Naive thymus-derived CD4-positive, alpha-beta T cell (primary cell): ENCODE results near the gene MYO5C. TPM values are rescaled to one million over a fixed set of nuclear protein-coding genes. Genes with fewer than 3 reads are reported as not detected.
A peak's percentile ranks its signal among the peaks of the same experiment; 100 is the strongest.

ENCODE experiments used
- ATAC-seq: fragments of 150-1000 bp; cut with Tn5 transposase; 2 replicates; pipeline ENCODE4 v1.10.0; 2021; ENCODE audit warnings: mild to moderate bottlenecking, moderate library complexity
- CTCF ChIA-PET: fragments of 350-600 bp; sonication (Branson Sonifier 250); formaldehyde crosslinking; loops from one replicate; lab custom pipeline; 2021; ENCODE audit warnings: antibody characterized with exemption; lab: Charles Lee
- POLR2A ChIA-PET: fragments of 350-600 bp; sonication (Branson Sonifier 250); formaldehyde crosslinking; loops from one replicate; lab custom pipeline; 2021; ENCODE audit warnings: antibody characterized with exemption, inconsistent platforms; lab: Charles Lee
- DNase-seq, 9 donors: peaks; one replicate each; pipeline versions ENCODE4 v3.0.0 to v3.0.0-alpha.2; 2020 to 2022; ENCODE audit warnings: mixed read lengths in 1 of 9
- H3K27ac ChIP-seq: one replicate; pipeline ENCODE4 v1.7.0; 2013; ENCODE audit warnings: mild to moderate bottlenecking, low read depth, low read length, moderate library complexity
- H3K27me3 ChIP-seq, 2 donors: one replicate each; pipeline ENCODE4 v1.7.0; 2013; ENCODE audit warnings: low read length in 2 of 2, mild to moderate bottlenecking in 2 of 2, moderate library complexity in 2 of 2; ENCODE audit not compliant: control insufficient read depth in 2 of 2, insufficient read depth in 2 of 2
- H3K36me3 ChIP-seq, 3 experiments: 1 replicate in 2 of 3; 2 replicates in 1 of 3; pipeline ENCODE4 v1.7.0; 2013; ENCODE audit warnings: low read length in 3 of 3, mild to moderate bottlenecking in 3 of 3, moderate library complexity in 1 of 3; ENCODE audit not compliant: insufficient read depth in 3 of 3, control insufficient read depth in 2 of 3
- H3K4me1 ChIP-seq, 2 donors: one replicate each; pipeline ENCODE4 v1.7.0; 2013; ENCODE audit warnings: low read length in 2 of 2, mild to moderate bottlenecking in 2 of 2, moderate library complexity in 1 of 2; ENCODE audit not compliant: control insufficient read depth in 2 of 2, insufficient read depth in 2 of 2
- H3K4me3 ChIP-seq: 2 replicates; pipeline ENCODE4 v1.7.0; 2013; ENCODE audit warnings: mild to moderate bottlenecking, low read length
- H3K9me3 ChIP-seq, 3 experiments: 1 replicate in 2 of 3; 2 replicates in 1 of 3; pipeline ENCODE4 v1.7.0; 2013; ENCODE audit warnings: low read length in 3 of 3; ENCODE audit not compliant: control insufficient read depth in 2 of 3
- H3K27ac Mint-ChIP-seq, 9 donors: one replicate each; pipeline ENCODE4 v1.8.0; 2020 to 2022; ENCODE audit warnings: mixed read lengths in 9 of 9, mild to moderate bottlenecking in 8 of 9, moderate library complexity in 5 of 9, inconsistent platforms in 2 of 9
- H3K27me3 Mint-ChIP-seq, 5 donors: one replicate each; pipeline ENCODE4 v1.8.0; 2021 to 2022; ENCODE audit warnings: mixed read lengths in 5 of 5, mild to moderate bottlenecking in 1 of 5
- H3K36me3 Mint-ChIP-seq, 5 donors: one replicate each; pipeline ENCODE4 v1.8.0; 2020 to 2022; ENCODE audit warnings: mixed read lengths in 5 of 5, mild to moderate bottlenecking in 3 of 5, inconsistent platforms in 1 of 5
- H3K4me1 Mint-ChIP-seq, 7 donors: one replicate each; pipeline ENCODE4 v1.8.0; 2020 to 2022; ENCODE audit warnings: mixed read lengths in 7 of 7, mild to moderate bottlenecking in 3 of 7, inconsistent platforms in 1 of 7
- H3K4me3 Mint-ChIP-seq, 10 donors: one replicate each; pipeline ENCODE4 v1.8.0; 2020 to 2022; ENCODE audit warnings: mild to moderate bottlenecking in 10 of 10, mixed read lengths in 10 of 10, moderate library complexity in 6 of 10, inconsistent platforms in 2 of 10
- H3K9me3 Mint-ChIP-seq, 11 donors: one replicate each; pipeline ENCODE4 v1.8.0; 2020 to 2022; ENCODE audit warnings: mixed read lengths in 11 of 11, mild to moderate bottlenecking in 4 of 11, inconsistent platforms in 1 of 11, moderate library complexity in 1 of 11
- intact Hi-C, 2 donors: fragments of 100-400 bp; cut with micrococcal nuclease; formaldehyde crosslinking; loops; one replicate each; pipeline ENCODE4 v1.15.1; 2023
- polyA plus RNA-seq, 2 donors: library from polyadenylated mRNA; unstranded; fragments of 300-500 nt; fragmentation: Illumina TruSeq; gene quantifications; one replicate each; pipeline ENCODE4 v1.2.3, GENCODE V29; 2021
- total RNA-seq, 6 experiments: library from RNA in 5 of 6; stranded (reverse) in 5 of 6; gene quantifications; 1 replicate in 5 of 6; 2 replicates in 1 of 6; pipeline ENCODE4 v1.2.3 and lab custom pipeline; 2021 to 2026

Gene MYO5C
- total and polyA plus RNA-seq, 7 experiments from 2014 or later = 0.19 to 1.3 (median 0.31) TPM; not detected in 1

DNA sequence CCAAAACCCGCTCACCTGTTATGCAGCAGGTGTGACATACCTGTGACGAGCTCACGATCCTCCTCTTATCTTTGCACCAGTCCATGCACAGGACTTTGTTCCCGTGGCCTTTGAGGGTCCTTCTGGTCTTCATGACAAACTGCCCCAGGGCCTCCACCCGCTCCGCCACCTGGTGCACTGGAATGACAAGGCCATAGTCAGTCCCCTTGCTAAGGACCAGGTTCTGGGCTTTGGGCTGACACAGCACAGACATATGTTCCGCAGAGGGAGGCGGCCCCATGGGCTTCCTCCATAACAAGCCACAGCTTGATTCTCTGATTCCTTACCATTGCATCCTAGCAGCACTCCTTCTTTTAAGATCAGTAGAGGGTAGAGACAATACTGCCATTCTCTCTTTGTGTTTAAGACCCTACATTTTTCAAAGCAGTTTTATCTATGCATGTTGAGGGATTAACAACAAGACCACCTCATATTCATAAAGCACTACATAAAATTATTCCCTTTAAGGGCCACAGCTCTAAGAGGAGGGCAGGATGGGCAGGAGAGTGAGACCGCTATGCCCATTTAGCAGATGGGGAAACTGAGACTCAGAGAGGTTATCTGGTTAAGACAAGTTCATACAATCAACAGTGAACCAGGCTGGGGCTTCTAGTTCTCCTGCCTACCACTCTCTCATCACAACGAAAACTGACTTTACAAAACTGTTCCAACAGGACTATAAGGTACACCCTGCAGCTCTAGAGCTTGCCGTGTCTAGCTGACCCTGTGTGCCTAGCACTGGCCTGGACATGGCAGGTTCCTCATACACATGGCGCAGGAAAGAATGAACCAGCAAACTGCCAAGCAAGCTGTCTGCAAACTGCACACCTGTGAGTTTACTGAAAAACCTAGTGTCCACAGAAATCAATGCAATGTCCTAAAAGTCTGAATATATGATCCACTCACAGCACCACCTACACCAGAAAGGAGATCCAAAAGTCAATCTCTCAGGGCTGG lies 141.4 kb downstream of the MYO5C start:
- no peak for ATAC-seq
- CTCF ChIA-PET = interaction anchor here (0.8 kb wide), 1 partner anchor 73 kb away, joined by 4 read pairs; no protein-coding TSS in a partner anchor

GRCh38 chr15:52151353-52151752 lies 144.3 kb downstream of the MYO5C start:
- H3K9me3 ChIP-seq = no peaks in the 10 kb centered on the region
- Mint-ChIP-seq H3K27ac (no peak overlapping the region), H3K4me3 (no peak overlapping the region), H3K27me3 (no peaks in the 10 kb centered on the region), H3K36me3 (peaks cover 7 to 66% (median 25%) of the 10 kb centered on the region in 5 donors), H3K4me1 (peaks cover 0 to 6% (median 3%) of the 10 kb centered on the region in 7 donors), H3K9me3 (peaks cover 0 to 2% (median 0%) of the 10 kb centered on the region in 11 donors)
- peaks cover 15 to 64% (median 16%) of the 10 kb centered on the region in 3 experiments for H3K36me3 ChIP-seq
- no peak for ATAC-seq
- H3K27me3 ChIP-seq = no peaks in the 10 kb centered on the region
- intact Hi-C loops = no loop called here
- POLR2A ChIA-PET = no interaction called here
- H3K4me3 ChIP-seq = no peak overlapping the region
- DNase-seq = no peak
- no peaks in the 10 kb centered on the region for H3K4me1 ChIP-seq
- no peak overlapping the region for H3K27ac ChIP-seq
- CTCF ChIA-PET = no interaction called here

More for the DNA sequence above, 141.4 kb downstream of the MYO5C start:
- Histone ChIP-seq H3K36me3 (peaks cover 7 to 49% (median 10%) of the 10 kb centered on the region in 3 experiments), H3K4me3 (no peak overlapping the region), H3K4me1 (no peaks in the 10 kb centered on the region), H3K27ac (no peak overlapping the region), H3K27me3 (no peaks in the 10 kb centered on the region), H3K9me3 (no peaks in the 10 kb centered on the region)
- H3K36me3 Mint-ChIP-seq = peaks cover 7 to 49% (median 19%) of the 10 kb centered on the region in 5 donors
- intact Hi-C loops = no loop called here
- no peak for DNase-seq
- no peak overlapping the region for H3K4me3 Mint-ChIP-seq
- H3K27me3 Mint-ChIP-seq = no peaks in the 10 kb centered on the region
- peaks cover 0 to 7% (median 2%) of the 10 kb centered on the region in 7 donors for H3K4me1 Mint-ChIP-seq
- POLR2A ChIA-PET = interaction anchor here (0.5 kb wide), 1 partner anchor 73 kb away, joined by 4 read pairs; no protein-coding TSS in a partner anchor
- H3K9me3 Mint-ChIP-seq = peaks cover 0 to 2% (median 0%) of the 10 kb centered on the region in 11 donors
- H3K27ac Mint-ChIP-seq = peak overlapping the region in 2 of 9 donors; percentile 43 to 56

DNA sequence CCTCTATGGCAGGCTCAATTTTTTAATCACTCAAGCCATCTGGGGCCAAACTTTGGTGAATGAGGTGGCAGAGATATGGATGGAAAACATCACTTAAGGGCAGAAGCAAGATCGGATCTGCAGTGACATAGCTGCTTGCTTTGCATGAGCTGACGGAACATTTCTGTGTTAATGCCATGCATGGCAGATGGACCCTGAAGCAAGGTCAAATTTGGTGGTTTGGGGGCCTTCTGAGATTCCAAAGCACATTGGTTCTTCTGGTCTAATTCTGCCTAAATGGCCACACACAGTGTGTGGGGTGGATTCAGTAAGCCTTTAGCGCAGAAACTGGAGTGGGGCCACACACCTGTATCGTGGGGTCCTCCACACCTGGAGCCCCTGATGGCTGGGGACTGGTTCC lies 144.7 kb downstream of the MYO5C start:
- H3K9me3 Mint-ChIP-seq = peaks cover 0 to 2% (median 0%) of the 10 kb centered on the region in 11 donors
- H3K27me3 Mint-ChIP-seq = no peaks in the 10 kb centered on the region
- intact Hi-C loops = no loop called here
- peaks cover 11 to 65% (median 27%) of the 10 kb centered on the region in 5 donors for H3K36me3 Mint-ChIP-seq
- Histone ChIP-seq H3K4me1 (no peaks in the 10 kb centered on the region), H3K9me3 (no peaks in the 10 kb centered on the region), H3K4me3 (no peak overlapping the region), H3K36me3 (peaks cover 15 to 68% (median 19%) of the 10 kb centered on the region in 3 experiments), H3K27ac (no peak overlapping the region), H3K27me3 (no peaks in the 10 kb centered on the region)
- peaks cover 0 to 4% (median 0%) of the 10 kb centered on the region in 7 donors for H3K4me1 Mint-ChIP-seq
- CTCF ChIA-PET = no interaction called here
- ATAC-seq = no peak
- no peak overlapping the region for H3K4me3 Mint-ChIP-seq
- no peak overlapping the region for H3K27ac Mint-ChIP-seq
- no peak for DNase-seq
- POLR2A ChIA-PET = no interaction called here

DNA sequence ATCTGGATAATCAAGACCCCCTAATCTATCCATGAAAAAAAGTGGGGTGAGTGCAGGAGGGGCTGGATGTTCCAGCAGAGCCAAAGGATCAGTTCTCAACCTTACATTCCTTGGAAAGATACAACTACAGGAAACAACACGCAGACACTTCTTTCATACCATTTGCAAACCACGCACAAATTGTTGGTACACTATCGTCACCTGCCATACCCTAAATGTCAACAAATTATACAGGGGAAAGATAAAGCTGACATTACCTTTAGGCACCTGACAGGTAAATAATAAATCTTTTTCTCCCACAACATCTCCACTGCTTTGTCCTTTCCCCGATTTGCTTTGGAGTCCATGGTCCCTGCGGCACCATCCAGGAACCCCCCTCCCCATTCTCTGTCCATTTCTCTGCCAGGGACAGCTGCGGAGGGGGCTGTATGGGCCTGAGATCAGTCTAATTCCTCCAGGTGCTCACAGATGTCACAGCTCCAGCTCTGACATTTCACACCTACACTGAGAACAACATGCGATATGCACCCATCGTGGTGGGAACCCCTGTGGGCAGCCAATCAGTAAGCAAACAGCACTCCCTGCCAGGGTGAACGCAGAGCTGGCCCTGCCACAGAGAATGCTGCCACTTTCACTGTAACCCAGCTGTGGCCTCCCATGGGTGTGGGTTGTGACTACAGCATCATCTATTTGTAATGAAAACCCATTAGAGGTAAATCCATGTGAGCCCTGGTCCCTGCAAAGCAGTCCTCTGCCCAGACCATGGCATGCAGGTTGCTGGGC lies 145.4 kb downstream of the MYO5C start:
- intact Hi-C loops = no loop called here
- CTCF ChIA-PET = no interaction called here
- H3K36me3 Mint-ChIP-seq = peaks cover 11 to 65% (median 27%) of the 10 kb centered on the region in 5 donors
- H3K36me3 ChIP-seq = peaks cover 15 to 72% (median 19%) of the 10 kb centered on the region in 3 experiments
- DNase-seq (no peak), ATAC-seq (no peak)
- POLR2A ChIA-PET = no interaction called here
- peaks cover 0 to 2% (median 0%) of the 10 kb centered on the region in 7 donors for H3K4me1 Mint-ChIP-seq
- no peaks in the 10 kb centered on the region for H3K9me3 ChIP-seq
- H3K27me3 Mint-ChIP-seq = no peaks in the 10 kb centered on the region
- H3K9me3 Mint-ChIP-seq = peaks cover 0 to 2% (median 0%) of the 10 kb centered on the region in 11 donors
- no peaks in the 10 kb centered on the region for H3K4me1 ChIP-seq
- H3K27ac ChIP-seq = no peak overlapping the region
- no peak overlapping the region for H3K4me3 Mint-ChIP-seq
- H3K4me3 ChIP-seq = no peak overlapping the region
- no peaks in the 10 kb centered on the region for H3K27me3 ChIP-seq
- no peak overlapping the region for H3K27ac Mint-ChIP-seq

GRCh38 chr15:52148403-52148802 lies 147.2 kb downstream of the MYO5C start:
- H3K36me3 ChIP-seq = peaks cover 19 to 77% (median 19%) of the 10 kb centered on the region in 3 experiments

GRCh38 chr15:52146776-52147175 lies 148.8 kb downstream of the MYO5C start:
- Mint-ChIP-seq H3K36me3 (peaks cover 10 to 76% (median 36%) of the 10 kb centered on the region in 5 donors), H3K27ac (no peak overlapping the region), H3K27me3 (no peaks in the 10 kb centered on the region), H3K9me3 (peaks cover 0 to 2% (median 0%) of the 10 kb centered on the region in 11 donors), H3K4me1 (peaks cover 0 to 1% (median 0%) of the 10 kb centered on the region in 7 donors), H3K4me3 (no peak overlapping the region)
- DNase-seq (no peak), ATAC-seq (no peak)
- peaks cover 19 to 80% (median 23%) of the 10 kb centered on the region in 3 experiments for H3K36me3 ChIP-seq
- H3K27me3 ChIP-seq = no peaks in the 10 kb centered on the region
- H3K4me1 ChIP-seq = no peaks in the 10 kb centered on the region
- CTCF ChIA-PET = interaction anchor here (0.6 to 0.7 kb wide), 2 partner anchors 68 to 109 kb away, joined by 3 to 4 read pairs; no protein-coding TSS in a partner anchor
- H3K27ac ChIP-seq = no peak overlapping the region
- POLR2A ChIA-PET = no interaction called here
- H3K4me3 ChIP-seq = no peak overlapping the region
- no peaks in the 10 kb centered on the region for H3K9me3 ChIP-seq
- intact Hi-C loops = no loop called here

More at GRCh38 chr15:52148403-52148802, 147.2 kb downstream of the MYO5C start:
- no peak overlapping the region for H3K27ac ChIP-seq
- no peaks in the 10 kb centered on the region for H3K4me1 ChIP-seq
- DNase-seq (no peak), ATAC-seq (no peak)
- peaks cover 11 to 76% (median 33%) of the 10 kb centered on the region in 5 donors for H3K36me3 Mint-ChIP-seq
- peaks cover 0 to 1% (median 0%) of the 10 kb centered on the region in 7 donors for H3K4me1 Mint-ChIP-seq
- intact Hi-C loops = no loop called here
- peak overlapping the region in 1 of 9 donors; percentile 67 for H3K27ac Mint-ChIP-seq
- no peaks in the 10 kb centered on the region for H3K27me3 ChIP-seq
- peaks cover 0 to 2% (median 0%) of the 10 kb centered on the region in 11 donors for H3K9me3 Mint-ChIP-seq
- H3K4me3 Mint-ChIP-seq = no peak overlapping the region
- POLR2A ChIA-PET = no interaction called here
- no peaks in the 10 kb centered on the region for H3K27me3 Mint-ChIP-seq
- CTCF ChIA-PET = no interaction called here
- H3K4me3 ChIP-seq = no peak overlapping the region
- H3K9me3 ChIP-seq = no peaks in the 10 kb centered on the region
